ENCODE results near the gene ACAD10.

ACAD10 gene

GRCh38 chr12:111776836-111777344, 91.0 kb downstream of the ACAD10 start:
- DNase-seq (ENCODE audit: low read depth) = no peak

- no peak for DNase-seq (ENCODE audit: low read depth)
Observed at GRCh38 chr12:111777345-111778045, 91.6 kb downstream of the ACAD10 start.

- DNase-seq (ENCODE audit: low read depth) = no peak
Observed at GRCh38 chr12:111780166-111780565, 94.3 kb downstream of the ACAD10 start.

GRCh38 chr12:111780615-111781014, 94.8 kb downstream of the ACAD10 start:
- DNase-seq (ENCODE audit: low read depth) = no peak

- no peak for DNase-seq (ENCODE audit: low read depth)
Observed at GRCh38 chr12:111781085-111781658, 95.3 kb downstream of the ACAD10 start.

GRCh38 chr12:111783046-111783445, 97.2 kb downstream of the ACAD10 start:
- DNase-seq (ENCODE audit: low read depth) = no peak

GRCh38 chr12:111784953-111785352, 99.1 kb downstream of the ACAD10 start:
- DNase-seq (ENCODE audit: low read depth) = no peak

GRCh38 chr12:111785651-111786050, 99.8 kb downstream of the ACAD10 start:
- no peak for DNase-seq (ENCODE audit: low read depth)

GRCh38 chr12:111788178-111788654, 102.4 kb downstream of the ACAD10 start:
- no peak for DNase-seq (ENCODE audit: low read depth)

GRCh38 chr12:111789779-111790178, 103.9 kb downstream of the ACAD10 start:
- no peak for DNase-seq (ENCODE audit: low read depth)

GRCh38 chr12:111791507-111791906, 105.7 kb downstream of the ACAD10 start:
- DNase-seq (ENCODE audit: low read depth) = no peak

- DNase-seq (ENCODE audit: low read depth) = no peak
Observed at GRCh38 chr12:111792155-111792855, 106.5 kb downstream of the ACAD10 start.

GRCh38 chr12:111792856-111793235, 107.0 kb downstream of the ACAD10 start:
- no peak for DNase-seq (ENCODE audit: low read depth)

GRCh38 chr12:111798182-111798581, 112.3 kb downstream of the ACAD10 start:
- no peak for DNase-seq (ENCODE audit: low read depth)

GRCh38 chr12:111799758-111800157, 113.9 kb downstream of the ACAD10 start:
- no peak for DNase-seq (ENCODE audit: low read depth)

- no peak for DNase-seq (ENCODE audit: low read depth)
Observed at GRCh38 chr12:111803038-111803626, 117.3 kb downstream of the ACAD10 start.

GRCh38 chr12:111803851-111804250, 118.0 kb downstream of the ACAD10 start:
- DNase-seq (ENCODE audit: low read depth) = no peak

- DNase-seq (ENCODE audit: low read depth) = no peak
Observed at GRCh38 chr12:111806304-111806703, 120.5 kb downstream of the ACAD10 start.
